HG03460 (cell line): ENCODE results near the gene LIMA1.
"Not testable (repeated sequence)": the region's sequence is repeated elsewhere in the genome, so short reads cannot be mapped to it uniquely, and the experiment has no call there.

Experiments used
- ATAC-seq: cut with Tn5 transposase; IDR thresholded peaks from one replicate; pipeline ENCODE4 v1.9.1; 2021; ENCODE audit not compliant: unreplicated experiment

LIMA1 gene

GRCh38 chr12:50187084-50187900, 96.0 kb downstream of the LIMA1 start:
- peak; percentile 50 for ATAC-seq

- no peak for ATAC-seq
Observed at GRCh38 chr12:50186681-50187080, 96.6 kb downstream of the LIMA1 start.

- no peak for ATAC-seq
Observed at GRCh38 chr12:50185970-50186663, 97.2 kb downstream of the LIMA1 start.

- no peak for ATAC-seq
Observed at GRCh38 chr12:50185301-50185895, 97.9 kb downstream of the LIMA1 start.

GRCh38 chr12:50184261-50184660, 99.1 kb downstream of the LIMA1 start:
- no peak for ATAC-seq

- no peak for ATAC-seq
Observed at GRCh38 chr12:50182461-50182860, 100.9 kb downstream of the LIMA1 start.

GRCh38 chr12:50181691-50182090, 101.6 kb downstream of the LIMA1 start:
- ATAC-seq, result no peak

- ATAC-seq, result no peak
Observed at GRCh38 chr12:50175716-50176026, 107.6 kb downstream of the LIMA1 start.

- ATAC-seq, result no peak
Observed at GRCh38 chr12:50174971-50175715, 108.2 kb downstream of the LIMA1 start.

- peak; percentile 96 for ATAC-seq
Observed at GRCh38 chr12:50167049-50167828, 116.1 kb downstream of the LIMA1 start, which contains the start of gene CERS5. CERS5 (minus strand) TSS chr12:50167369; CDS start chr12:50167297, 72 bp downstream.

- peak; percentile 47 for ATAC-seq
Observed at GRCh38 chr12:50166799-50167048, 116.6 kb downstream of the LIMA1 start.

GRCh38 chr12:50164963-50165362, 118.4 kb downstream of the LIMA1 start:
- ATAC-seq, result no peak

GRCh38 chr12:50162230-50162629, 121.1 kb downstream of the LIMA1 start:
- ATAC-seq, result no peak

GRCh38 chr12:50160643-50161042, 122.7 kb downstream of the LIMA1 start:
- ATAC-seq, result no peak

- ATAC-seq, result no peak
Observed at GRCh38 chr12:50157259-50157658, 126.1 kb downstream of the LIMA1 start.

- no peak for ATAC-seq
Observed at GRCh38 chr12:50156641-50157040, 126.7 kb downstream of the LIMA1 start.

GRCh38 chr12:50154947-50155346, 128.4 kb downstream of the LIMA1 start:
- not testable (repeated sequence) for ATAC-seq

GRCh38 chr12:50151047-50151687, 132.2 kb downstream of the LIMA1 start:
- ATAC-seq, result no peak

GRCh38 chr12:50149311-50149710, 134.0 kb downstream of the LIMA1 start:
- ATAC-seq, result no peak

- not testable (repeated sequence) for ATAC-seq
Observed at GRCh38 chr12:50148011-50148410, 135.3 kb downstream of the LIMA1 start.
